Suprapubic skin (tissue), 4 donors: ENCODE measurements around the gene RECK. TPM values are rescaled to one million over a fixed set of nuclear protein-coding genes. Genes with fewer than 3 reads are reported as not detected.

Experiments used
- DNase-seq, 2 donors: peaks; one replicate each; pipeline ENCODE4 v3.0.0-alpha.2; 2019; ENCODE audit warnings: low spot score in 2 of 2
- H3K27ac ChIP-seq: fragments of 200-600 bp; sonication (generic); one replicate; pipeline ENCODE4 v1.5.1; 2019
- H3K27me3 ChIP-seq: fragments of 200-600 bp; sonication (generic); one replicate; pipeline ENCODE4 v1.5.1; 2019
- H3K36me3 ChIP-seq: fragments of 200-600 bp; sonication (generic); one replicate; pipeline ENCODE4 v1.5.1; 2019
- H3K4me1 ChIP-seq: fragments of 200-600 bp; sonication (generic); one replicate; pipeline ENCODE4 v1.5.1; 2019
- H3K4me3 ChIP-seq: fragments of 200-600 bp; sonication (generic); one replicate; pipeline ENCODE4 v1.5.1; 2019; ENCODE audit warnings: mild to moderate bottlenecking
- H3K9me3 ChIP-seq: fragments of 200-600 bp; sonication (generic); one replicate; pipeline ENCODE4 v1.5.1; 2019
- CTCF ChIP-seq, 2 donors: fragments of 200-600 bp in 1 of 2; fragments of 450-650 bp in 1 of 2; sonication (generic) in 1 of 2; IDR thresholded peaks; one replicate each; pipeline ENCODE4 v1.5.1; 2016 to 2019; ENCODE audit warnings: antibody characterized with exemption in 2 of 2, mild to moderate bottlenecking in 1 of 2, moderate library complexity in 1 of 2
- EP300 ChIP-seq: sonication (generic); formaldehyde crosslinking; IDR thresholded peaks from one replicate; pipeline ENCODE4 v1.6.1; 2017; ENCODE audit warnings: antibody characterized with exemption
- POLR2A ChIP-seq, 2 donors: fragments of 450-650 bp; IDR thresholded peaks; one replicate each; pipeline ENCODE4 v1.6.1; 2017; ENCODE audit warnings: antibody characterized with exemption in 2 of 2, mild to moderate bottlenecking in 2 of 2, moderate library complexity in 2 of 2
- POLR2AphosphoS5 ChIP-seq, 3 donors: sonication (generic); formaldehyde crosslinking; IDR thresholded peaks; one replicate each; pipeline ENCODE4 v1.6.1; 2017; ENCODE audit warnings: antibody characterized with exemption in 3 of 3
- WGBS: methylation state at CpG from one replicate; pipeline ENCODE4 v1.1.5; 2018; 5-methylcytosine and 5-hydroxymethylcytosine counted together
- total RNA-seq, 4 donors: library from RNA; depleted of rRNA; stranded (reverse); fragments of >200 nt; gene quantifications; one replicate each; pipeline ENCODE4 v1.1.0, GENCODE V29; 2016

RECK gene
- total RNA-seq, 4 donors from 2014 or later: 3.1 to 6.4 (median 4.0) TPM

GRCh38 chr9:36021968-36022367 is 14.7 kb upstream of the RECK start:
- Histone ChIP-seq H3K9me3 (no peaks in the 10 kb centered on the region), H3K27me3 (no peaks in the 10 kb centered on the region), H3K4me3 (no peak overlapping the region), H3K27ac (no peak overlapping the region), H3K4me1 (no peaks in the 10 kb centered on the region), H3K36me3 (no peaks in the 10 kb centered on the region)
- no peak for TF ChIP-seq CTCF (IDR thresholded peaks at IDR 0.05)
- no peak for TF ChIP-seq POLR2A (IDR thresholded peaks at IDR 0.05)
- TF ChIP-seq POLR2AphosphoS5 (IDR thresholded peaks at IDR 0.05): no peak
- TF ChIP-seq EP300: no peak
- DNase-seq: no peak
- WGBS: 84% methylated on average over 1 of the region's 1 CpG

GRCh38 chr9:36023260-36024048 is 13.3 kb upstream of the RECK start:
- WGBS: 48% methylated on average over 13 of the region's 13 CpGs

GRCh38 chr9:36025746-36026145 is 11.0 kb upstream of the RECK start:
- Histone ChIP-seq H3K27me3 (no peaks in the 10 kb centered on the region), H3K4me1 (peaks cover 18% of the 10 kb centered on the region), H3K36me3 (no peaks in the 10 kb centered on the region), H3K4me3 (no peak overlapping the region), H3K9me3 (no peaks in the 10 kb centered on the region), H3K27ac (no peak overlapping the region)
- TF ChIP-seq EP300: no peak
- no peak for TF ChIP-seq CTCF (IDR thresholded peaks at IDR 0.05)
- no peak for DNase-seq
- WGBS: 86% methylated on average over 2 of the region's 2 CpGs

More at GRCh38 chr9:36023260-36024048, 13.3 kb upstream of the RECK start:
- Histone ChIP-seq H3K36me3 (no peaks in the 10 kb centered on the region), H3K4me3 (no peak overlapping the region), H3K27me3 (no peaks in the 10 kb centered on the region), H3K9me3 (no peaks in the 10 kb centered on the region), H3K27ac (no peak overlapping the region), H3K4me1 (no peaks in the 10 kb centered on the region)
- no peak for TF ChIP-seq POLR2AphosphoS5 (IDR thresholded peaks at IDR 0.05)
- peak; percentile 42 to 82 for TF ChIP-seq CTCF (IDR thresholded peaks at IDR 0.05)
- peak in 1 of 2 donors; percentile 73 for DNase-seq

DNA sequence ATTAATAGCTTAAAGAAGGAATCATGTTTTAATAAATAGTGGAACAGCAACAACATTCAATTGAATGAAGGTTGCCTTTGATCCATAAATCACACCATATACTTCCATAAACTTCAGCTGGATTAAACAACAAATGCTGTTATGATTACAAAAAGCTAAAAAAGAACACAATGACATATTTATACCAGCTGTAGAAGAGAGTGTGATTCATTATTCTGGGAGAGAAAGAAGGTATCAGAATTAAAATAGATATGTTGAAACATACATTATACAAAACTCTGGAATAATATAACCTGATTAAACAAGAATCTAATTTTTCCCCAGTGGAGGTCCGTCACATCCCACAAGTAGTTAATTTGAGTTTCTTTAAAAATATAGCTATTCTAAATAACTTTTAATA is 7.5 kb upstream of the RECK start:
- WGBS: 55% methylated on average over 1 of the region's 1 CpG
- no peak for DNase-seq
- Histone ChIP-seq H3K36me3 (no peaks in the 10 kb centered on the region), H3K27ac (peak overlapping the region; percentile 68), H3K4me1 (peaks cover 20% of the 10 kb centered on the region), H3K4me3 (no peak overlapping the region), H3K9me3 (no peaks in the 10 kb centered on the region), H3K27me3 (no peaks in the 10 kb centered on the region)
- TF ChIP-seq POLR2AphosphoS5 (IDR thresholded peaks at IDR 0.05) (no peak), POLR2A (IDR thresholded peaks at IDR 0.05) (no peak), CTCF (IDR thresholded peaks at IDR 0.05) (no peak), EP300 (no peak)

DNA sequence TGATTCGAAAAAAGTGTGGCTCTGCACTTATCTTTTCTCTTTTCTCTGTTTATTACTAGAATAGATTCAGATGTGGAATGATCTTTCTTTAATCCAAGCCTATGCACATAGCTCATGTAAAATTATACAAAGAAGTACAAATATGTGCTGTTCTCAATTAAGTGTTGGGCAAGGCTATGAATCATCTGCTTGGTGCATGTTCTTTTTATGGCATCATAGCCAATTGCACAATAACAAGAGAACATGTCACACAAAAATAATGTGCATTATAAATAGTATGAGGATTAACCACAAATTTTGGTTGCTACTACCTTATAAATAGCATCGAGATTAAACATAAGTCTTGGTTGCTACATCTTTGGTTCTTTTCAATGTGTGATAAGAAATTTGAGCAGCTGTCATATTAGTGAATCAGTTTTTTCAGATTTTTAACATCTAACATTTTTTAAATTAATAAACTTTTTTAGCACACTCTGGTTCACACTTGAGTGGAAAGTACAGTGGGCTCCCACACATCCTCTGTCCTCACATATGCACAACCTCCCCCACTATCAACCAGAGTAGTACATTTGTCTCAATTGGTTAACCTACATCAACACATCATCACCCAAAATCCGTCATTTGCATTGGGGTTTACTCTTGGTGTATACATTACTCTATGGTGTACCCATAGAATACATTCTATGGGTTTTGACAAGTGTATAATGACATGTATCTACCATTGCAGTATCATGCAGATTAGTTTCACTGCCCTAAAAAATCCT is 6.8 kb upstream of the RECK start:
- TF ChIP-seq POLR2AphosphoS5 (IDR thresholded peaks at IDR 0.05) (peak; percentile 90 to 98 (median 94)), CTCF (IDR thresholded peaks at IDR 0.05) (no peak), POLR2A (IDR thresholded peaks at IDR 0.05) (no peak)
- Histone ChIP-seq H3K36me3 (no peaks in the 10 kb centered on the region), H3K27me3 (no peaks in the 10 kb centered on the region), H3K27ac (peak overlapping the region; percentile 68), H3K4me3 (no peak overlapping the region), H3K9me3 (no peaks in the 10 kb centered on the region), H3K4me1 (peaks cover 20% of the 10 kb centered on the region)
- 47% methylated on average over 3 of the region's 3 CpGs for WGBS
- DNase-seq: no peak
